Measurements from ENCODE around the gene GPX3.

GPX3 gene

DNA sequence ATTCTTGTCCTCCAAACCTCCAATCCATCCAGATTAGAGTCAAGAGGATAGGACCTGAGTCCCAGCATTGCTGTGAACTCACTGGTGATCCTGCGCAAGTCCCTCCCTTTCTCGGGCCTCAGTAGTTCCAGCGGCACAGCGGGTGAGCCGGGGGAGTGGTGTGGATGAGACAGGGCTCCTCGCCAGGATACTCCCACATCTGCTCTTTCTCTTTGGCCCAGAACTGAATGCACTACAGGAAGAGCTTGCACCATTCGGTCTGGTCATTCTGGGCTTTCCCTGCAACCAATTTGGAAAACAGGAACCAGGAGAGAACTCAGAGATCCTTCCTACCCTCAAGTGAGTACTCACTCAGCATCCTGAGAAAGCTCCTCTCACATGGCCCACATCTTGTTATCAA, 6.3 kb downstream of the GPX3 start:
- H3K27ac ChIP-seq = no peak overlapping the region
- no peak for TF ChIP-seq ZFX (IDR thresholded peaks at IDR 0.05; ENCODE audit: borderline replicate concordance)
- TF ChIP-seq, protein P1, sequence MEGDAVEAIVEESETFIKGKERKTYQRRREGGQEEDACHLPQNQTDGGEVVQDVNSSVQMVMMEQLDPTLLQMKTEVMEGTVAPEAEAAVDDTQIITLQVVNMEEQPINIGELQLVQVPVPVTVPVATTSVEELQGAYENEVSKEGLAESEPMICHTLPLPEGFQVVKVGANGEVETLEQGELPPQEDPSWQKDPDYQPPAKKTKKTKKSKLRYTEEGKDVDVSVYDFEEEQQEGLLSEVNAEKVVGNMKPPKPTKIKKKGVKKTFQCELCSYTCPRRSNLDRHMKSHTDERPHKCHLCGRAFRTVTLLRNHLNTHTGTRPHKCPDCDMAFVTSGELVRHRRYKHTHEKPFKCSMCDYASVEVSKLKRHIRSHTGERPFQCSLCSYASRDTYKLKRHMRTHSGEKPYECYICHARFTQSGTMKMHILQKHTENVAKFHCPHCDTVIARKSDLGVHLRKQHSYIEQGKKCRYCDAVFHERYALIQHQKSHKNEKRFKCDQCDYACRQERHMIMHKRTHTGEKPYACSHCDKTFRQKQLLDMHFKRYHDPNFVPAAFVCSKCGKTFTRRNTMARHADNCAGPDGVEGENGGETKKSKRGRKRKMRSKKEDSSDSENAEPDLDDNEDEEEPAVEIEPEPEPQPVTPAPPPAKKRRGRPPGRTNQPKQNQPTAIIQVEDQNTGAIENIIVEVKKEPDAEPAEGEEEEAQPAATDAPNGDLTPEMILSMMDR (IDR thresholded peaks at IDR 0.05) = no peak

DNA sequence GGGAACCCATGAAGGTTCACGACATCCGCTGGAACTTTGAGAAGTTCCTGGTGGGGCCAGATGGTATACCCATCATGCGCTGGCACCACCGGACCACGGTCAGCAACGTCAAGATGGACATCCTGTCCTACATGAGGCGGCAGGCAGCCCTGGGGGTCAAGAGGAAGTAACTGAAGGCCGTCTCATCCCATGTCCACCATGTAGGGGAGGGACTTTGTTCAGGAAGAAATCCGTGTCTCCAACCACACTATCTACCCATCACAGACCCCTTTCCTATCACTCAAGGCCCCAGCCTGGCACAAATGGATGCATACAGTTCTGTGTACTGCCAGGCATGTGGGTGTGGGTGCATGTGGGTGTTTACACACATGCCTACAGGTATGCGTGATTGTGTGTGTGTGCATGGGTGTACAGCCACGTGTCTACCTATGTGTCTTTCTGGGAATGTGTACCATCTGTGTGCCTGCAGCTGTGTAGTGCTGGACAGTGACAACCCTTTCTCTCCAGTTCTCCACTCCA, 7.6 kb downstream of the GPX3 start:
- TF ChIP-seq ZFX (IDR thresholded peaks at IDR 0.05; ENCODE audit: borderline replicate concordance) = no peak
- TF ChIP-seq, protein P1 (IDR thresholded peaks at IDR 0.05) = no peak

DNA sequence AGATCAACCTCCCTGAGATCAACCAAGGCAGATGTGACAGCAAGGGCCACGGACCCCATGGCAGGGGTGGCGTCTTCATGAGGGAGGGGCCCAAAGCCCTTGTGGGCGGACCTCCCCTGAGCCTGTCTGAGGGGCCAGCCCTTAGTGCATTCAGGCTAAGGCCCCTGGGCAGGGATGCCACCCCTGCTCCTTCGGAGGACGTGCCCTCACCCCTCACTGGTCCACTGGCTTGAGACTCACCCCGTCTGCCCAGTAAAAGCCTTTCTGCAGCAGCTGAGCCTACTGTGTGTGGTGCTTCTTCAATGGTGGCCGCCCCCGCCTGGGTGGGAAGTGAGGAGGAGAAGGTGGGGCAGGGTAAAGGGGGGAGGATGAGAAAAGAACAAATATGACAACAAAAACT, 8.3 kb downstream of the GPX3 start:
- TF ChIP-seq ZFX (IDR thresholded peaks at IDR 0.05; ENCODE audit: borderline replicate concordance) = no peak
- TF ChIP-seq, protein P1 (IDR thresholded peaks at IDR 0.05) = no peak

More for the DNA sequence above, 7.6 kb downstream of the GPX3 start:
- no peak overlapping the region for H3K27ac ChIP-seq

DNA sequence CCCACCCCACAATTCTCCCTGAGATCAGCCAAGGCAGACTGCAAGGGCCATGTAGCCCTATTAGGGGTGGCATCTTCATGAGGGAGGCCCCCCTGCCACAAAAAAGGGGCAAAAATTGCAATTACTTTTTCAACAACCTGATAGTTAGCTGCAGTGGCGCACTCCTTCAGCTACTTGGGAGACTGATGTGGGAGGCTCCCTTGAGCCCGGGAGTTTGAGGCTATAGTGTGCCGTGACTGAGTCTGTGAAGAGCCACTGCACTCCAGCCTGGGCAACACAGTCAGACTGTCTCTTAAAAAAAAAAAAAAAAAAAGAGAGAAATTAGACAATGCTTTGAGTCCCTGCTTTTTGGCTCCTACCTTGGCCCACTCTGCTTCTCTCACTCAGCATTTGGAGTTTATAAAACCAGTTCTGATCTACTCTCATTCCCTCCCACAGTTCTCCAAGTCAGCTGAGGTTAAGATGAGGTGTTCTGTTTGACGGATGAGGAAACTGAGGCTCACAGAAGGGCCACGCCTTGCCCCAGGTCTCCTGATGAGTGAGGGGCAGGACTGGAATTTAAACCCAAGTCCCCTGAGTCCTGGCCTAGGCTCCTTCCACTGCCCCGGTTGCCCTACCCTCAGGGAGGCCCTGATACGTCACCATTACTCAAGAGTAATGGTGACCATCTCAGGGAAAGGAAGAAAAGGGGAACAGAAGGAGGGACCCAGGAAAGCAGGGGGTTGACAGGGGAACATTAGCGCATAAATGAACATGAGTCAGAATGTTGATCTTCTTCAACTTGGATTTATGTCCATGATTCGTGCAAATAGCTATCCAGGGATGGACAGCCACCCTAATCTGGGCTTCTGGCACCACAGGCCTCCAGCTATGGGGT, 9.0 kb downstream of the GPX3 start:
- TF ChIP-seq, protein P1 (IDR thresholded peaks at IDR 0.05) = no peak
- no peak for TF ChIP-seq ZFX (IDR thresholded peaks at IDR 0.05; ENCODE audit: borderline replicate concordance)
- no peak overlapping the region for H3K27ac ChIP-seq

More for the DNA sequence above, 8.3 kb downstream of the GPX3 start:
- H3K27ac ChIP-seq = no peak overlapping the region

DNA sequence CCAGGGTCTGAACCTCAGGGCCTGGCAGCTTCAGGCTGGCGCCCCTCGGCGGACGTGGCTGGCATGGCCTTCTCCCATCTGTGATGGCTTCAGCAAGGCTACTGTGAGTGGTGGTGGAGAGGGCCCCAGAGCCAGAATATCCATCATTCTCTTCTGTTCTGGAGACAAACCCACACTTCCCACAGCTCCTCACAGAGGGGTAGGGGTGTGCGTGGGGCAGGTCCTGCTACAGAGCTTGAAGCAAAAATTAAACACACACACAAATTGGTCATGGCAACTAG, 9.6 kb downstream of the GPX3 start:
- TF ChIP-seq ZFX (IDR thresholded peaks at IDR 0.05; ENCODE audit: borderline replicate concordance) = no peak
- TF ChIP-seq, protein P1 (IDR thresholded peaks at IDR 0.05) = no peak
- H3K27ac ChIP-seq = no peak overlapping the region

DNA sequence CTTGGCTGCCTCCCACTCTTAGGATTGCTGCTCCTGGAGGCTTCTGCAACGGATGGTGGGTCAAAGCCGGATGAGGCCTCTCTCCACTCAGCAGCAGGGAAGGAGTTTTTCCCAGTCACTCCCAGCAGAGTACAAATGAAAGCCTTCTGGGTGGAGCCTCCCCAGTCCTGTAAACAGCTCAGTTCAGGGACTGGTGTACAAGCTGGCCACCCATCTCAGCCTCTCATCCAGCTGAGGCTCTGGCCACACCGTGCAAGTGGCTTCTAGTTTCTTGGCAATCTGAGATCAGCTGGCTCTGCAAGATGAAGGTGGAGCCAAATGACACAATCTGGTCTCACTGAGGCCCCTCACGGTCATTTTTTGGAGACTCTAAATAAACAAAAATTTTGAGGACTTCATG, 10.0 kb downstream of the GPX3 start:
- no peak for TF ChIP-seq ZFX (IDR thresholded peaks at IDR 0.05; ENCODE audit: borderline replicate concordance)
- TF ChIP-seq, protein P1 (IDR thresholded peaks at IDR 0.05) = no peak
- no peak overlapping the region for H3K27ac ChIP-seq

DNA sequence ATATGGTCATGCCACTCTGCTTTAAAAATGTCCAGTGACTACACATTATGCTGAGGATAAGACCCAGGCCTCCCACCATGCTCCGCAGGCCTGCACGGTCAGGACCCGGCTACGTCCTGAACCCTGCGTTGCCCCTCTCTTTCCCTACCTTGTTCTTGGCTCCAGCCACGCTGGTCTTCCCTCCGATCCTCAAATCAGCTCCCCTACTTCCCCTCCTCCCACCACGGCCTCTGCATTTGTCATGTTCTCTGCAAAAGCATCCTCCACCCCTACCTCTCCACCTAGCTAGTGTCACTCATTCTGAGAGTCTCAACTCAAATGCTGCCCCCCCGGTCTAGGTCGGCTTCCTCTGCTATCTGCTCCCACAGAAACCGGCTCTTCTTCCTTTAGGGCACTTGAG, 11.2 kb downstream of the GPX3 start:
- no peak for TF ChIP-seq ZFX (IDR thresholded peaks at IDR 0.05; ENCODE audit: borderline replicate concordance)
- TF ChIP-seq, protein P1 (IDR thresholded peaks at IDR 0.05) = no peak
- no peak overlapping the region for H3K27ac ChIP-seq

All from 22Rv1 (cell line).